ENCODE measurements around the gene LHX3.

DNA sequence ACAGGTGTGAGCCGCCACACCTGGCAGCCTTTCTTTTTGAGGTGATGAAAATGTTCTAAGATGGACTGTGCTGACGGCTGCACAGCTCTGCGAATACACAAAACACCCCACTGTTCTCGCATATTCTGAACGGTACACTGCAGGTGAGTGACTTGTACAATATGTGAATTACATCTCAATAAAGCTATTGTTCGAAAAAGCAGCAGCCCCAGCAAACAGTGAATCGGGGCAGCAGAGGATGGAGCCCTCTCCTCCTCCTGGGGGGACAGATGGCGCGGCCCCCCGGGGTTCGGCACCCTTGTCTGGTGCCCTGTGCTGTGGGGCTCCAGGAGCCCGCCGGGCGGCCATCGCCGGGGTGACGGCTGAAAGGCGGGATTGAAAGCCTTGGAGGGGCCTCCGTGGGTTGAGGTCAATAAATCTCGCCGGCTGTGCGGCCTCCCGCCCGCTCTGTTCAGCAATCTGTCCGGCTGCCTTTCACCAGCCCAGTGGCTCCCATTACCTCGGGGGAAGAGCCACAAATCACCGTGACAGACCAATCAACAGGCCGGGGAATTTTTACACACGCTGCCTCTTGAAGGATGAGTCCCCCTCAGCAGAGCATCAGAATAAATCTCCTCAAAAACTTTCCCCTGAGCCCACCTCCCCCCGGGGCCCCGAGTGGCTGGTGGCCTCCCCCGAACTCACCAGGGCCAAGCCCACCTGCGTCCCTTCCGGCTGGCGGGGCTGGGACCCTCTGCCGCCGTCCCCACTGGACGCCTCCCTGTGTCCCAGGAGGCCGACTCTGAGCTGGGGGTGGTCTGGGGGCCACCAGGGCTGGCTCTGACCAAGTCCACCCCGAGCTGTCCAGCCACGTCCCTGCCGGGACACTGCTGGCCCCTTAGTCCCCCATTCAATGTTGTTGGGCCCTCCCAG is 48.5 kb downstream of the LHX3 start:
- no peak for TF ChIP-seq OSR1 (CRISPR knock-in tag; IDR thresholded peaks at IDR 0.05)
- TF ChIP-seq, protein P1, sequence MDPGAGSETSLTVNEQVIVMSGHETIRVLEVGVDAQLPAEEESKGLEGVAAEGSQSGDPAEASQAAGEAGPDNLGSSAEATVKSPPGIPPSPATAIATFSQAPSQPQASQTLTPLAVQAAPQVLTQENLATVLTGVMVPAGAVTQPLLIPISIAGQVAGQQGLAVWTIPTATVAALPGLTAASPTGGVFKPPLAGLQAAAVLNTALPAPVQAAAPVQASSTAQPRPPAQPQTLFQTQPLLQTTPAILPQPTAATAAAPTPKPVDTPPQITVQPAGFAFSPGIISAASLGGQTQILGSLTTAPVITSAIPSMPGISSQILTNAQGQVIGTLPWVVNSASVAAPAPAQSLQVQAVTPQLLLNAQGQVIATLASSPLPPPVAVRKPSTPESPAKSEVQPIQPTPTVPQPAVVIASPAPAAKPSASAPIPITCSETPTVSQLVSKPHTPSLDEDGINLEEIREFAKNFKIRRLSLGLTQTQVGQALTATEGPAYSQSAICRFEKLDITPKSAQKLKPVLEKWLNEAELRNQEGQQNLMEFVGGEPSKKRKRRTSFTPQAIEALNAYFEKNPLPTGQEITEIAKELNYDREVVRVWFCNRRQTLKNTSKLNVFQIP (CRISPR knock-in tag; IDR thresholded peaks at IDR 0.05; ENCODE audit: borderline replicate concordance, low read depth), result no peak
- TF ChIP-seq, protein P2, sequence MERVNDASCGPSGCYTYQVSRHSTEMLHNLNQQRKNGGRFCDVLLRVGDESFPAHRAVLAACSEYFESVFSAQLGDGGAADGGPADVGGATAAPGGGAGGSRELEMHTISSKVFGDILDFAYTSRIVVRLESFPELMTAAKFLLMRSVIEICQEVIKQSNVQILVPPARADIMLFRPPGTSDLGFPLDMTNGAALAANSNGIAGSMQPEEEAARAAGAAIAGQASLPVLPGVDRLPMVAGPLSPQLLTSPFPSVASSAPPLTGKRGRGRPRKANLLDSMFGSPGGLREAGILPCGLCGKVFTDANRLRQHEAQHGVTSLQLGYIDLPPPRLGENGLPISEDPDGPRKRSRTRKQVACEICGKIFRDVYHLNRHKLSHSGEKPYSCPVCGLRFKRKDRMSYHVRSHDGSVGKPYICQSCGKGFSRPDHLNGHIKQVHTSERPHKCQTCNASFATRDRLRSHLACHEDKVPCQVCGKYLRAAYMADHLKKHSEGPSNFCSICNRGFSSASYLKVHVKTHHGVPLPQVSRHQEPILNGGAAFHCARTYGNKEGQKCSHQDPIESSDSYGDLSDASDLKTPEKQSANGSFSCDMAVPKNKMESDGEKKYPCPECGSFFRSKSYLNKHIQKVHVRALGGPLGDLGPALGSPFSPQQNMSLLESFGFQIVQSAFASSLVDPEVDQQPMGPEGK (CRISPR knock-in tag; IDR thresholded peaks at IDR 0.05; ENCODE audit: borderline replicate concordance), result no peak
- TF ChIP-seq ESRRG (CRISPR knock-in tag; IDR thresholded peaks at IDR 0.05), result no peak
- no peak for TF ChIP-seq SNAI2 (CRISPR knock-in tag; IDR thresholded peaks at IDR 0.05)
- no peak for TF ChIP-seq RARB (CRISPR knock-in tag; IDR thresholded peaks at IDR 0.05)
- TF ChIP-seq, protein P3, sequence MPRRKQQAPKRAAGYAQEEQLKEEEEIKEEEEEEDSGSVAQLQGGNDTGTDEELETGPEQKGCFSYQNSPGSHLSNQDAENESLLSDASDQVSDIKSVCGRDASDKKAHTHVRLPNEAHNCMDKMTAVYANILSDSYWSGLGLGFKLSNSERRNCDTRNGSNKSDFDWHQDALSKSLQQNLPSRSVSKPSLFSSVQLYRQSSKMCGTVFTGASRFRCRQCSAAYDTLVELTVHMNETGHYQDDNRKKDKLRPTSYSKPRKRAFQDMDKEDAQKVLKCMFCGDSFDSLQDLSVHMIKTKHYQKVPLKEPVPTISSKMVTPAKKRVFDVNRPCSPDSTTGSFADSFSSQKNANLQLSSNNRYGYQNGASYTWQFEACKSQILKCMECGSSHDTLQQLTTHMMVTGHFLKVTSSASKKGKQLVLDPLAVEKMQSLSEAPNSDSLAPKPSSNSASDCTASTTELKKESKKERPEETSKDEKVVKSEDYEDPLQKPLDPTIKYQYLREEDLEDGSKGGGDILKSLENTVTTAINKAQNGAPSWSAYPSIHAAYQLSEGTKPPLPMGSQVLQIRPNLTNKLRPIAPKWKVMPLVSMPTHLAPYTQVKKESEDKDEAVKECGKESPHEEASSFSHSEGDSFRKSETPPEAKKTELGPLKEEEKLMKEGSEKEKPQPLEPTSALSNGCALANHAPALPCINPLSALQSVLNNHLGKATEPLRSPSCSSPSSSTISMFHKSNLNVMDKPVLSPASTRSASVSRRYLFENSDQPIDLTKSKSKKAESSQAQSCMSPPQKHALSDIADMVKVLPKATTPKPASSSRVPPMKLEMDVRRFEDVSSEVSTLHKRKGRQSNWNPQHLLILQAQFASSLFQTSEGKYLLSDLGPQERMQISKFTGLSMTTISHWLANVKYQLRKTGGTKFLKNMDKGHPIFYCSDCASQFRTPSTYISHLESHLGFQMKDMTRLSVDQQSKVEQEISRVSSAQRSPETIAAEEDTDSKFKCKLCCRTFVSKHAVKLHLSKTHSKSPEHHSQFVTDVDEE (CRISPR knock-in tag; IDR thresholded peaks at IDR 0.05), result no peak
- no peak for TF ChIP-seq GLIS3 (CRISPR knock-in tag; IDR thresholded peaks at IDR 0.05)
- TF ChIP-seq, protein P4, sequence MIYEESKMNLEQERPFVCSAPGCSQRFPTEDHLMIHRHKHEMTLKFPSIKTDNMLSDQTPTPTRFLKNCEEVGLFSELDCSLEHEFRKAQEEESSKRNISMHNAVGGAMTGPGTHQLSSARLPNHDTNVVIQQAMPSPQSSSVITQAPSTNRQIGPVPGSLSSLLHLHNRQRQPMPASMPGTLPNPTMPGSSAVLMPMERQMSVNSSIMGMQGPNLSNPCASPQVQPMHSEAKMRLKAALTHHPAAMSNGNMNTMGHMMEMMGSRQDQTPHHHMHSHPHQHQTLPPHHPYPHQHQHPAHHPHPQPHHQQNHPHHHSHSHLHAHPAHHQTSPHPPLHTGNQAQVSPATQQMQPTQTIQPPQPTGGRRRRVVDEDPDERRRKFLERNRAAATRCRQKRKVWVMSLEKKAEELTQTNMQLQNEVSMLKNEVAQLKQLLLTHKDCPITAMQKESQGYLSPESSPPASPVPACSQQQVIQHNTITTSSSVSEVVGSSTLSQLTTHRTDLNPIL (CRISPR knock-in tag; IDR thresholded peaks at IDR 0.05; ENCODE audit: low read depth), result no peak
- no peak for TF ChIP-seq BACH2 (CRISPR knock-in tag; IDR thresholded peaks at IDR 0.05; ENCODE audit: borderline replicate concordance)
- no peak for TF ChIP-seq ARNTL (CRISPR knock-in tag; IDR thresholded peaks at IDR 0.05; ENCODE audit: borderline replicate concordance, low read depth)
- no peak for TF ChIP-seq ZFP30 (CRISPR knock-in tag; IDR thresholded peaks at IDR 0.05)
